Measurements from ENCODE around the gene THAP11. TPM values are rescaled to one million over a fixed set of nuclear protein-coding genes. Genes with fewer than 3 reads are reported as not detected.
A peak's percentile ranks its signal among the peaks of the same experiment; 100 is the strongest.

THAP11 gene
- total RNA-seq, 6 donors from 2014 or later: 28.3 to 66.3 (median 34.3) TPM

- peaks cover 0 to 10% (median 5%) of the 10 kb centered on the region in 4 donors for H3K4me1 ChIP-seq
- no peaks in the 10 kb centered on the region for H3K9me3 ChIP-seq
- DNase-seq (no peak), ATAC-seq (ENCODE audit: low FRiP score in 2 of 2) (no peak)
- no peak for TF ChIP-seq POLR2A (IDR thresholded peaks at IDR 0.05)
- TF ChIP-seq CTCF (IDR thresholded peaks at IDR 0.05): no peak
- TF ChIP-seq EP300 (IDR thresholded peaks at IDR 0.05): no peak
- H3K27me3 ChIP-seq: no peaks in the 10 kb centered on the region
- H3K36me3 ChIP-seq: no peaks in the 10 kb centered on the region
- H3K27ac ChIP-seq: no peak overlapping the region
- 94% methylated on average over 10 to 11 of the region's 11 CpGs for WGBS, 2 donors
- H3K4me3 ChIP-seq: no peak overlapping the region
Observed at GRCh38 chr16:67820608-67821259, 21.4 kb upstream of the THAP11 start.

GRCh38 chr16:67822511-67822910, 19.6 kb upstream of the THAP11 start:
- ATAC-seq (ENCODE audit: low FRiP score in 2 of 2) (no peak), DNase-seq (no peak)
- no peak for TF ChIP-seq POLR2AphosphoS5 (IDR thresholded peaks at IDR 0.05)
- Histone ChIP-seq H3K4me3 (no peak overlapping the region), H3K27ac (no peak overlapping the region), H3K27me3 (no peaks in the 10 kb centered on the region), H3K9me3 (no peaks in the 10 kb centered on the region), H3K4me1 (no peaks in the 10 kb centered on the region), H3K36me3 (peaks cover 0 to 13% (median 4%) of the 10 kb centered on the region in 4 donors)
- WGBS, 2 donors: 82 to 96% methylated on average over 2 of the region's 2 CpGs

- no peak overlapping the region for H3K4me3 ChIP-seq
- DNase-seq (no peak), ATAC-seq (ENCODE audit: low FRiP score in 2 of 2) (no peak)
- no peak for TF ChIP-seq CTCF (IDR thresholded peaks at IDR 0.05)
- H3K27me3 ChIP-seq: no peaks in the 10 kb centered on the region
- 91 to 100% methylated on average over 1 to 8 of the region's 8 CpGs for WGBS, 2 donors
- no peak overlapping the region for H3K27ac ChIP-seq
- H3K4me1 ChIP-seq: no peaks in the 10 kb centered on the region
- H3K9me3 ChIP-seq: no peaks in the 10 kb centered on the region
- peaks cover 5 to 37% (median 30%) of the 10 kb centered on the region in 4 donors for H3K36me3 ChIP-seq
Observed at GRCh38 chr16:67825119-67825518, 17.0 kb upstream of the THAP11 start.

- Histone ChIP-seq H3K4me1 (no peaks in the 10 kb centered on the region), H3K36me3 (peaks cover 5 to 45% (median 37%) of the 10 kb centered on the region in 4 donors), H3K27ac (no peak overlapping the region), H3K9me3 (no peaks in the 10 kb centered on the region), H3K27me3 (no peaks in the 10 kb centered on the region), H3K4me3 (no peak overlapping the region)
- DNase-seq: peak in 1 of 2 donors; percentile 69
- ATAC-seq (ENCODE audit: low FRiP score in 2 of 2): no peak
- TF ChIP-seq POLR2AphosphoS5 (IDR thresholded peaks at IDR 0.05) (no peak), POLR2A (IDR thresholded peaks at IDR 0.05) (no peak), EP300 (IDR thresholded peaks at IDR 0.05) (no peak), CTCF (IDR thresholded peaks at IDR 0.05) (no peak)
- WGBS, 2 donors: 93 to 100% methylated on average over 1 to 14 of the region's 14 CpGs
Observed at GRCh38 chr16:67825906-67826305, 16.2 kb upstream of the THAP11 start.

- 100% methylated on average over 1 to 3 of the region's 4 CpGs for WGBS, 2 donors
- no peak for ATAC-seq (ENCODE audit: low FRiP score in 2 of 2)
- no peaks in the 10 kb centered on the region for H3K27me3 ChIP-seq
- peaks cover 11 to 14% (median 12%) of the 10 kb centered on the region in 4 donors for H3K4me1 ChIP-seq
- H3K9me3 ChIP-seq: no peaks in the 10 kb centered on the region
- TF ChIP-seq POLR2AphosphoS5 (IDR thresholded peaks at IDR 0.05) (no peak), EP300 (IDR thresholded peaks at IDR 0.05) (no peak), POLR2A (IDR thresholded peaks at IDR 0.05) (no peak), CTCF (IDR thresholded peaks at IDR 0.05) (no peak)
- no peak overlapping the region for H3K4me3 ChIP-seq
- peaks cover 5 to 56% (median 50%) of the 10 kb centered on the region in 4 donors for H3K36me3 ChIP-seq
- peak in 1 of 2 donors; percentile 62 for DNase-seq
- H3K27ac ChIP-seq: no peak overlapping the region
Observed at GRCh38 chr16:67828651-67829050, 13.5 kb upstream of the THAP11 start.

All from upper lobe of left lung (tissue), 6 donors.